HepG2 (cell line): ENCODE results near the gene SLC13A1. TPM values are rescaled to one million over a fixed set of nuclear protein-coding genes. Genes with fewer than 3 reads are reported as not detected.

Source experiments
- ATAC-seq: fragments of 200-7000 bp; cut with Tn5 transposase; 3 replicates; pipeline ENCODE4 v1.9.1; 2020; ENCODE audit warnings: mild to moderate bottlenecking, moderate library complexity
- BruUV-seq: library from RNA; stranded (reverse); fragments of 400-500 nt; replicated peaks from 2 replicates; lab custom pipeline; 2021; lab: Mats Ljungman, UMichigan
- CTCF ChIA-PET: fragments of 300-600 bp; formaldehyde crosslinking; extraction: SDS; loops from one replicate; lab custom pipeline; 2021; ENCODE audit warnings: low total read pairs, inconsistent platforms, low intra/inter-chr PET ratio; lab: Yijun Ruan, JAX
- POLR2A ChIA-PET: fragments of 350-600 bp; sonication (Branson Sonifier 250); formaldehyde crosslinking; loops from one replicate; lab custom pipeline; 2020; ENCODE audit warnings: antibody characterized with exemption, inconsistent platforms; lab: Yijun Ruan, JAX
- DNase-seq: peaks from one replicate; pipeline ENCODE4 v3.0.0-alpha.2; 2015; ENCODE audit warnings: low spot score
- FAIRE-seq: peaks from 3 replicates; lab custom pipeline; 2011; peaks lifted over from hg19 to GRCh38; lab: Jason Lieb, UNC
- H2AFZ ChIP-seq: one replicate; pipeline ENCODE4 v1.6.1; 2011; ENCODE audit warnings: low read length, inconsistent platforms
- H3K27ac ChIP-seq: fragments of 300-600 bp; 3 replicates; pipeline ENCODE4 v1.8.0; 2011; ENCODE audit warnings: mixed run types, mild to moderate bottlenecking, mixed read lengths, low read length, inconsistent platforms; ENCODE audit not compliant: insufficient read depth; ENCODE audit errors: extremely low read length
- H3K27me3 ChIP-seq, 2 experiments: fragments of 200-600 bp in 1 of 2; 2 replicates in 1 of 2; 3 replicates in 1 of 2; pipeline versions ENCODE4 v1.6.0 to v1.8.0; 2011; ENCODE audit warnings: low read length in 2 of 2, mild to moderate bottlenecking in 2 of 2, moderate library complexity in 2 of 2, inconsistent platforms in 1 of 2; ENCODE audit not compliant: insufficient read depth in 2 of 2, control insufficient read depth in 1 of 2
- H3K36me3 ChIP-seq, 2 experiments: fragments of 200-600 bp in 1 of 2; replicated peaks in 1 of 2; 2 replicates in 1 of 2; 3 replicates in 1 of 2; pipeline versions ENCODE4 v1.5.1 to v1.8.0; 2011; ENCODE audit warnings: low read length in 2 of 2, inconsistent platforms in 1 of 2; ENCODE audit not compliant: insufficient read depth in 2 of 2, control insufficient read depth in 1 of 2
- H3K4me1 ChIP-seq: 2 replicates; pipeline ENCODE4 v1.5.1; 2012; ENCODE audit warnings: low read length, inconsistent platforms; ENCODE audit not compliant: insufficient read depth
- H3K4me2 ChIP-seq: 2 replicates; pipeline ENCODE4 v1.6.0; 2011; ENCODE audit warnings: low read depth, low read length, inconsistent platforms
- H3K4me3 ChIP-seq, 3 experiments: fragments of 200-600 bp in 1 of 3; sonication (generic), shearing (Covaris generic) in 1 of 3; replicated peaks in 1 of 3; 2 replicates each; pipeline ENCODE4 v1.5.1; 2011 to 2016; ENCODE audit warnings: low read length in 3 of 3, inconsistent platforms in 2 of 3, low read depth in 2 of 3, mild to moderate bottlenecking in 2 of 3, control low read depth in 1 of 3, mixed read lengths in 1 of 3; ENCODE audit not compliant: insufficient read depth in 1 of 3
- H3K79me2 ChIP-seq: one replicate; pipeline ENCODE4 v1.6.1; 2011; ENCODE audit warnings: low read length, inconsistent platforms; ENCODE audit not compliant: insufficient read depth
- H3K9ac ChIP-seq: 2 replicates; pipeline ENCODE4 v1.6.0; 2011; ENCODE audit warnings: mild to moderate bottlenecking, low read depth, low read length, inconsistent platforms; ENCODE audit not compliant: insufficient read depth
- H3K9me3 ChIP-seq: 2 replicates; pipeline ENCODE4 v1.5.1; 2012; ENCODE audit warnings: mild to moderate bottlenecking, low read length
- H4K20me1 ChIP-seq: 2 replicates; pipeline ENCODE4 v1.6.0; 2011; ENCODE audit warnings: inconsistent platforms, mild to moderate bottlenecking, low read length, moderate library complexity; ENCODE audit not compliant: insufficient read depth
- ATF2 ChIP-seq: sonication (generic); formaldehyde crosslinking; IDR thresholded peaks from 2 replicates; pipeline ENCODE4 v1.4.0; 2020; ENCODE audit warnings: missing genetic modification reagents
- ATF3 ChIP-seq: sonication (generic); formaldehyde crosslinking; IDR thresholded peaks from 2 replicates; pipeline ENCODE4 v1.4.0; 2020; ENCODE audit warnings: missing genetic modification reagents
- CEBPB ChIP-seq: IDR thresholded peaks from 2 replicates; pipeline ENCODE4 v1.6.1; 2011; ENCODE audit warnings: low read depth, low read length, improper control_type of control experiment, borderline replicate concordance
- CEBPG ChIP-seq: IDR thresholded peaks from 2 replicates; pipeline ENCODE4 v1.6.1; 2016
- CENPX ChIP-seq: sonication (generic); formaldehyde crosslinking; IDR thresholded peaks from 2 replicates; pipeline ENCODE4 v1.9.0; 2021; ENCODE audit warnings: mild to moderate bottlenecking, missing genetic modification reagents, moderate library complexity
- CREB1 ChIP-seq, 2 experiments: fragments of 450-650 bp in 1 of 2; IDR thresholded peaks; 2 replicates each; pipeline ENCODE4 v1.6.1; 2016 to 2017; ENCODE audit warnings: control low read depth in 1 of 2, mild to moderate bottlenecking in 1 of 2, missing compliant biosample characterization in 1 of 2, missing genetic modification characterization in 1 of 2
- ELF3 ChIP-seq: IDR thresholded peaks from 2 replicates; pipeline ENCODE4 v1.6.1; 2016; ENCODE audit warnings: missing genetic modification reagents, missing compliant biosample characterization
- GATAD2A ChIP-seq: IDR thresholded peaks from 2 replicates; pipeline ENCODE4 v1.6.1; 2016
- MLLT10 ChIP-seq: sonication (generic); formaldehyde crosslinking; IDR thresholded peaks from 2 replicates; pipeline ENCODE4 v1.4.0; 2020; ENCODE audit warnings: missing genetic modification reagents
- NFRKB ChIP-seq: fragments of 450-650 bp; IDR thresholded peaks from 2 replicates; pipeline ENCODE4 v1.6.1; 2017
- NR3C1 ChIP-seq: sonication (generic); formaldehyde crosslinking; IDR thresholded peaks from 2 replicates; pipeline ENCODE4 v1.4.0; 2020; ENCODE audit warnings: missing genetic modification reagents
- PPARG ChIP-seq: conservative IDR thresholded peaks from 2 replicates; pipeline ENCODE4 v1.6.1; 2016; ENCODE audit warnings: missing biosample characterization, missing genetic modification reagents
- SMC3 ChIP-seq: IDR thresholded peaks from 2 replicates; pipeline ENCODE4 v1.6.1; 2011; ENCODE audit warnings: low read length, improper control_type of control experiment
- TBX2 ChIP-seq: sonication (generic); formaldehyde crosslinking; IDR thresholded peaks from 2 replicates; pipeline ENCODE4 v1.5.0; 2020; ENCODE audit warnings: missing genetic modification reagents, mild to moderate bottlenecking, borderline replicate concordance
- TMF1 ChIP-seq: sonication (generic); formaldehyde crosslinking; IDR thresholded peaks from 2 replicates; pipeline ENCODE4 v1.8.1; 2022; ENCODE audit warnings: low read depth, missing genetic modification reagents
- TRIM24 ChIP-seq: sonication (generic); formaldehyde crosslinking; IDR thresholded peaks from 2 replicates; pipeline ENCODE4 v1.8.0; 2022; ENCODE audit warnings: mild to moderate bottlenecking, missing genetic modification reagents
- U2AF2 ChIP-seq: fragments of 200-400 bp; formaldehyde crosslinking; IDR thresholded peaks from 2 replicates; pipeline ENCODE4 v1.6.1; 2017; ENCODE audit warnings: low read depth, mild to moderate bottlenecking, low read length
- ZBTB21 ChIP-seq: sonication (generic); formaldehyde crosslinking; IDR thresholded peaks from 2 replicates; pipeline ENCODE4 v1.4.0; 2020; ENCODE audit warnings: missing genetic modification reagents
- ZFYVE20 ChIP-seq: sonication (generic); formaldehyde crosslinking; IDR thresholded peaks from 2 replicates; pipeline ENCODE4 v1.8.0; 2023; ENCODE audit warnings: low read depth, mild to moderate bottlenecking, moderate library complexity, missing genetic modification reagents, borderline replicate concordance
- ZNF180 ChIP-seq: sonication (generic); formaldehyde crosslinking; IDR thresholded peaks from 2 replicates; pipeline ENCODE4 v1.4.0; 2020; ENCODE audit warnings: low read depth, missing genetic modification reagents, borderline replicate concordance
- ZNF274 ChIP-seq: sonication (generic); formaldehyde crosslinking; IDR thresholded peaks from 2 replicates; pipeline ENCODE4 v1.5.1; 2020; ENCODE audit warnings: mild to moderate bottlenecking, missing genetic modification reagents
- ZNF484 ChIP-seq: sonication (generic); formaldehyde crosslinking; IDR thresholded peaks from 2 replicates; pipeline ENCODE4 v1.5.1; 2020; ENCODE audit warnings: mild to moderate bottlenecking, low read depth, missing genetic modification reagents, borderline replicate concordance
- ZNF720 ChIP-seq: sonication (generic); formaldehyde crosslinking; IDR thresholded peaks from 2 replicates; pipeline ENCODE4 v1.4.0; 2020; ENCODE audit warnings: missing genetic modification reagents
- WGBS: methylation state at CpG from one replicate; pipeline ENCODE4 v1.1.6; 2017; ENCODE audit warnings: low lambda C conversion rate; 5-methylcytosine and 5-hydroxymethylcytosine counted together
- in situ Hi-C: cut with HindIII; loops from 2 replicates; pipeline ENCODE4 v1.10.0; 2017; ENCODE audit warnings: low pct_unique_long_range_greater_than_20kb; ENCODE audit not compliant: extremely low pct_ligation_motif_present
- intact Hi-C: fragments of 100-400 bp; cut with micrococcal nuclease; formaldehyde crosslinking; loops from one replicate; pipeline ENCODE4 v1.10.0; 2022; ENCODE audit not compliant: unreplicated experiment
- polyA plus RNA-seq, 8 experiments: library from polyadenylated mRNA; depleted of rRNA in 3 of 8; stranded (reverse) in 7 of 8; unstranded in 1 of 8; fragments of >200 nt; fragmentation: Illumina TruSeq in 4 of 8; extraction: Trizol in 4 of 8; gene quantifications; 2 replicates each; pipeline versions ENCODE4 v1.2.1 to v1.2.3, GENCODE V29; 2011 to 2016; ENCODE audit warnings: low read depth in 4 of 8, missing spikeins in 1 of 8, mixed read lengths in 1 of 8; ENCODE audit not compliant: insufficient read depth in 1 of 8
- total RNA-seq, 5 experiments: library from RNA; depleted of rRNA; stranded (reverse); fragments of >200 nt; fragmentation: Illumina TruSeq; extraction: Trizol; gene quantifications; 2 replicates each; pipeline ENCODE4 v1.2.3, GENCODE V29; 2016; ENCODE audit warnings: low read depth in 1 of 5
- TF ChIP-seq, protein P1 (sequence below): sonication (generic); formaldehyde crosslinking; IDR thresholded peaks from 2 replicates; pipeline ENCODE4 v1.5.0; 2020; ENCODE audit warnings: mild to moderate bottlenecking, missing genetic modification reagents, moderate library complexity

The SLC13A1 gene
- total and polyA plus RNA-seq, 2 of the 13 experiments (the other 11 are each of a cell fraction or from before 2014, with no cell fraction given) = not detected

- no peak overlapping the region for H3K4me3 ChIP-seq
- H3K36me3 ChIP-seq = no peaks in the 10 kb centered on the region
- no peaks in the 10 kb centered on the region for H3K27me3 ChIP-seq
- in situ Hi-C loops = loop anchor here (25.0 kb wide), 1 partner anchor 342 kb away; no protein-coding TSS in a partner anchor
- ChIA-PET CTCF (interaction anchor here (1.2 to 2.0 kb wide), 3 partner anchors 84 to 604 kb away, joined by 3 to 13 read pairs (median 6); no protein-coding TSS in a partner anchor), POLR2A (no interaction called here)
- no peak overlapping the region for H3K27ac ChIP-seq
- FAIRE-seq (peak; percentile 81), DNase-seq (peak; percentile 74), ATAC-seq (peak; percentile 93)
- no TSS peak for BruUV-seq
- H3K79me2 ChIP-seq = no peaks in the 10 kb centered on the region
- H3K4me1 ChIP-seq = no peaks in the 10 kb centered on the region
- H4K20me1 ChIP-seq = no peaks in the 10 kb centered on the region
- intact Hi-C loops = loop anchor here (1.0 to 5.0 kb wide), 6 partner anchors 84 to 935 kb away; partner anchors contain the start of gene CADPS2
- WGBS = 4% methylated on average over 3 of the region's 3 CpGs
- no peak overlapping the region for H2AFZ ChIP-seq
- no peak overlapping the region for H3K9ac ChIP-seq
- no peaks in the 10 kb centered on the region for H3K9me3 ChIP-seq
- no peak overlapping the region for H3K4me2 ChIP-seq
- TF ChIP-seq ZBTB21 (peak; percentile 89), CENPX (CRISPR knock-in tag) (no peak), ZNF484 (no peak), ZNF180 (CRISPR knock-in tag) (no peak), PPARG (0 out of 2 replicates have a peak, but pooled peaks have one; percentile 21), ZFYVE20 (no peak), TBX2 (CRISPR knock-in tag) (no peak), MLLT10 (CRISPR knock-in tag) (no peak), CEBPB (peak; percentile 47; the same call in 1 of the 2 replicates), ATF3 (CRISPR knock-in tag) (0 out of 2 replicates have a peak, but pooled peaks have one; percentile 37), GATAD2A (peak; percentile 38; the same call in 1 of the 2 replicates), TMF1 (CRISPR knock-in tag) (no peak), CREB1 (IDR thresholded peaks at IDR 0.05) (peak; percentile 88), CREB1 (CRISPR knock-in tag; IDR thresholded peaks at IDR 0.05) (peak; percentile 62; the same call in 1 of the 2 replicates), TRIM24 (CRISPR knock-in tag) (no peak), NFRKB (no peak), SMC3 (peak; percentile 81), ZNF274 (no peak), CEBPG (CRISPR knock-in tag) (peak; percentile 40), NR3C1 (CRISPR knock-in tag) (no peak), U2AF2 (no peak), ZNF720 (CRISPR knock-in tag) (no peak), ELF3 (CRISPR knock-in tag) (peak; percentile 61), ATF2 (CRISPR knock-in tag) (peak; percentile 97)
- TF ChIP-seq, protein P1, sequence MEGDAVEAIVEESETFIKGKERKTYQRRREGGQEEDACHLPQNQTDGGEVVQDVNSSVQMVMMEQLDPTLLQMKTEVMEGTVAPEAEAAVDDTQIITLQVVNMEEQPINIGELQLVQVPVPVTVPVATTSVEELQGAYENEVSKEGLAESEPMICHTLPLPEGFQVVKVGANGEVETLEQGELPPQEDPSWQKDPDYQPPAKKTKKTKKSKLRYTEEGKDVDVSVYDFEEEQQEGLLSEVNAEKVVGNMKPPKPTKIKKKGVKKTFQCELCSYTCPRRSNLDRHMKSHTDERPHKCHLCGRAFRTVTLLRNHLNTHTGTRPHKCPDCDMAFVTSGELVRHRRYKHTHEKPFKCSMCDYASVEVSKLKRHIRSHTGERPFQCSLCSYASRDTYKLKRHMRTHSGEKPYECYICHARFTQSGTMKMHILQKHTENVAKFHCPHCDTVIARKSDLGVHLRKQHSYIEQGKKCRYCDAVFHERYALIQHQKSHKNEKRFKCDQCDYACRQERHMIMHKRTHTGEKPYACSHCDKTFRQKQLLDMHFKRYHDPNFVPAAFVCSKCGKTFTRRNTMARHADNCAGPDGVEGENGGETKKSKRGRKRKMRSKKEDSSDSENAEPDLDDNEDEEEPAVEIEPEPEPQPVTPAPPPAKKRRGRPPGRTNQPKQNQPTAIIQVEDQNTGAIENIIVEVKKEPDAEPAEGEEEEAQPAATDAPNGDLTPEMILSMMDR (CRISPR knock-in tag) = peak; percentile 85
Measured at GRCh38 chr7:123154231-123154860, 45.4 kb downstream of the SLC13A1 start.
